Osteocyte (in vitro differentiated cells): ENCODE data around the gene TGM2. TPM values are rescaled to one million over a fixed set of nuclear protein-coding genes. Genes with fewer than 3 reads are reported as not detected.
A peak's percentile ranks its signal among the peaks of the same experiment; 100 is the strongest.

Experiments used
- DNase-seq: peaks from one replicate; pipeline ENCODE4 v3.0.0; 2021; ENCODE audit warnings: mixed read lengths; ENCODE audit not compliant: unreplicated experiment; ENCODE audit errors: extremely low spot score
- H3K27ac Mint-ChIP-seq: one replicate; pipeline ENCODE4 v1.8.0; 2021; ENCODE audit warnings: mild to moderate bottlenecking, mixed read lengths; ENCODE audit not compliant: unreplicated experiment
- H3K27me3 Mint-ChIP-seq: one replicate; pipeline ENCODE4 v1.8.0; 2021; ENCODE audit warnings: mixed read lengths; ENCODE audit not compliant: unreplicated experiment
- H3K36me3 Mint-ChIP-seq: one replicate; pipeline ENCODE4 v1.8.0; 2021; ENCODE audit warnings: mixed read lengths; ENCODE audit not compliant: unreplicated experiment
- H3K4me1 Mint-ChIP-seq: one replicate; pipeline ENCODE4 v1.8.0; 2021; ENCODE audit warnings: mixed read lengths; ENCODE audit not compliant: unreplicated experiment
- H3K4me3 Mint-ChIP-seq: one replicate; pipeline ENCODE4 v1.8.0; 2021; ENCODE audit warnings: mild to moderate bottlenecking, moderate library complexity, mixed read lengths; ENCODE audit not compliant: unreplicated experiment
- H3K9me3 Mint-ChIP-seq: one replicate; pipeline ENCODE4 v1.8.0; 2021; ENCODE audit warnings: mixed read lengths; ENCODE audit not compliant: unreplicated experiment
- total RNA-seq: library from RNA; stranded (reverse); gene quantifications from 2 replicates; pipeline ENCODE4 v1.2.1, GENCODE V29; 2021
- TF ChIP-seq, protein P1 (sequence below): fragments of 200-600 bp; sonication (generic); IDR thresholded peaks from 2 replicates; pipeline ENCODE4 v1.5.0; 2021; ENCODE audit warnings: antibody characterized with exemption, mild to moderate bottlenecking, moderate library complexity

Gene TGM2
- total RNA-seq, 1 donor from 2014 or later: 29.2 TPM

DNA sequence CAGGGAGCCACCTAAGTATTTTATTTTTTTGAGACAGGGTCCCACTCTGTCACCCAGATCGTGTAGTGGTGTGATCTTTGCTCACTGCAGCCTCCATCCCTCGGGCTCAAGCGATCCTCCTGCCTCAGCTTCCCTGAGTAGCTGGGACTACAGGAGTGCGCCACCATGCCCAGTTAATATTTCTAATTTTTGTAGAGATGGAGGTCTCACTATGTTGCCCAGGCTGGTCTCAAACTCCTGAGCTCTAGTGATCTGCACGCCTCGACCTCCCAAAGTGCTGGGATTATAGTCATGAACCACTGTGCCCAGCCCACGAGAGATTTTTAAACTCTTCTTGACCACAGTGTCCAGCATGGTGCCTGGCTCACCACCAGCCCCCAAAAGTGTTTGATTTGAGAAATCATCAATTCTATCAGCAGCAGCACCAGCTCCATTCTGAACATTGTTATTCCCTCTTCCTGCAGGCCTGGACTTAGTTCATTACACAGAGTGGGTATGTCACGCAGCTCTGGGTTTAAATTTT is 2.3 kb upstream of the TGM2 start:
- Mint-ChIP-seq H3K9me3 (no peaks in the 10 kb centered on the region), H3K27me3 (no peaks in the 10 kb centered on the region), H3K4me3 (no peak overlapping the region), H3K4me1 (peaks cover 66% of the 10 kb centered on the region), H3K36me3 (no peaks in the 10 kb centered on the region), H3K27ac (peak overlapping the region; percentile 60)
- TF ChIP-seq, protein P1, sequence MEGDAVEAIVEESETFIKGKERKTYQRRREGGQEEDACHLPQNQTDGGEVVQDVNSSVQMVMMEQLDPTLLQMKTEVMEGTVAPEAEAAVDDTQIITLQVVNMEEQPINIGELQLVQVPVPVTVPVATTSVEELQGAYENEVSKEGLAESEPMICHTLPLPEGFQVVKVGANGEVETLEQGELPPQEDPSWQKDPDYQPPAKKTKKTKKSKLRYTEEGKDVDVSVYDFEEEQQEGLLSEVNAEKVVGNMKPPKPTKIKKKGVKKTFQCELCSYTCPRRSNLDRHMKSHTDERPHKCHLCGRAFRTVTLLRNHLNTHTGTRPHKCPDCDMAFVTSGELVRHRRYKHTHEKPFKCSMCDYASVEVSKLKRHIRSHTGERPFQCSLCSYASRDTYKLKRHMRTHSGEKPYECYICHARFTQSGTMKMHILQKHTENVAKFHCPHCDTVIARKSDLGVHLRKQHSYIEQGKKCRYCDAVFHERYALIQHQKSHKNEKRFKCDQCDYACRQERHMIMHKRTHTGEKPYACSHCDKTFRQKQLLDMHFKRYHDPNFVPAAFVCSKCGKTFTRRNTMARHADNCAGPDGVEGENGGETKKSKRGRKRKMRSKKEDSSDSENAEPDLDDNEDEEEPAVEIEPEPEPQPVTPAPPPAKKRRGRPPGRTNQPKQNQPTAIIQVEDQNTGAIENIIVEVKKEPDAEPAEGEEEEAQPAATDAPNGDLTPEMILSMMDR: no peak
- DNase-seq: no peak

DNA sequence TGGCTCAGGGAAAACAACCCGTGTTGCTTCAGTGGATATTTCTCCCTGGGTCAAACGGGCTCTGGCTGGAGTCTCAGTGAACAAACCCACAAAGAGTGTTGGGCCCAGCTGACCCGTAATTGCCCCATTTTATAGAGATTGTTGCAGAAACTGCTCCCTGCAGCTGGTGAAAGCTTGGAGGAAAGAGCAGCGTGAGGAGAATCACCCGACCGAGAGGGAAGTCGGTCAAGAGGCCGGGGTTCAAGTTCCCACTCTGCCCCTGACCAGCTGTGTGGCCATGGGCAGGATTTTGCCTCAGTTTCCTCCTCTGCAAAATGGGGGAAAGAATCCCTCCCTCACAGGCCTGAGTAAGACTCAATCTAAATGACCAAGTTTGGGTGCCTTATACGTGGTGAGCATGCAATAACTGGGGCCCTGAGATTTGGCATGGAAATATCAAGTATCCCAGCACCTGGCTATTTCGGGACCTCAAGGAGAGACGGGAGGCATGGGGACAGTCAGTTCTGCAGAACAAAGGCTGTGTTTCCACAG is 1.7 kb upstream of the TGM2 start:
- Mint-ChIP-seq H3K27ac (peak overlapping the region; percentile 86), H3K9me3 (no peaks in the 10 kb centered on the region), H3K4me1 (peaks cover 60% of the 10 kb centered on the region), H3K4me3 (no peak overlapping the region), H3K36me3 (no peaks in the 10 kb centered on the region), H3K27me3 (no peaks in the 10 kb centered on the region)
- DNase-seq: no peak
- TF ChIP-seq, protein P1: no peak

DNA sequence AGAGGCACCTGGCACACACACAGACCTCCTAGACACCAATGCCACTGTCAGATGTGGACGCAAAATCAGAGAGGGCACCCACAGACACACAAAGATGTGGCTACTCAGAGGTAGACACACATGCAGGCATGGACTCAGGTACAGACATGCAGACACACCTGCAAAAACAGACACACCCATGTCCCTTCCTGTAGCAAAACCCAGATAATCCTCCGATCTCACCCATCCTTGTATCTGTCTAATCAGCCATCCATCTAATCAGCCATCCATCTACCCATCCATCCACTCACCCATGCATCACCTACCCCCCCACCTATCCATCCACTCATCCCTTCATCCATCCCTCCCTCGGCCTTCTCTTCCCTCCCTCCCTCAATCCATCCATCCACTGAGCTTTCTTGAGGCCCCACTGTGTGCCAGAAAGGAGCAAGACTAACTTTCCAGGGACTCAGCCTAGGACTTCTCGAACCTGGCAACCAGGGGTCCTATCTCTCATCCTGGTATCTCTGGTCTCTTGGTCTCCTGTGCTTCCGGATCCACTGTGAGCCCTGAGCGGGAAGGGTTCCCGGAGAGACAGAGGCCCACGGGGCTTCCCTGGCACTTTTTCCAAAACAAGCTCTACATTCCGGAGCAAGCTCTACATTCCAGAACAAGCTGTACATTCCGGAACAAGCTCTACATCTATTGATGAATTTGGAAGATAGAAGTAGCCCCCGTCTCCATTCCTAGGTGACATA is 1.1 kb upstream of the TGM2 start:
- TF ChIP-seq, protein P1: no peak
- no peaks in the 10 kb centered on the region for H3K36me3 Mint-ChIP-seq
- H3K27ac Mint-ChIP-seq: peak overlapping the region; percentile 86
- H3K4me1 Mint-ChIP-seq: peaks cover 54% of the 10 kb centered on the region
- no peak for DNase-seq
- H3K4me3 Mint-ChIP-seq: no peak overlapping the region
- no peaks in the 10 kb centered on the region for H3K9me3 Mint-ChIP-seq
- H3K27me3 Mint-ChIP-seq: no peaks in the 10 kb centered on the region

DNA sequence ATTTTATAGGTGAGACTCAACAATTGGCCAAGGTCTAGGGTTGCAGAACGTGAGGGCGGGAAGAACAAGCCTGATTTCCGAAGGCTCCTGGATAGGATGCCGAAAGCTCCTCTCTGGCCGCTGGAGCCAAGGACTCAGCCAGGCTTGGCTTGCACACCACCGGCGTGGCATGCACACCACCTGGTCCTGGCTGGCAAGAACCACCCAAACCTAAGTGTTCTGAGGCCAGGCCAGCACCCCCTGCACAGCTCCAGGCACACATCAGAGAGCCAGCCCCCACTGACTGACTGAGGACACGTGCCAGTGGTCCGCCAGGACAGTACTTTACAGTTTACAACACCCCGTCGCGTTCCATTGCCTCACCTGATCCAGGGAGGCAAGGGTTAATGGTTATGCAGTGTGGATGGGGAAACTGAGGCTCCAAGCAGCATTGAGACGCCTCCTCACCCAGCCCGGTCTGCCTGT is 414 bp downstream of the TGM2 start:
- Mint-ChIP-seq H3K36me3 (no peaks in the 10 kb centered on the region), H3K27me3 (no peaks in the 10 kb centered on the region), H3K4me3 (peak overlapping the region; percentile 50), H3K9me3 (no peaks in the 10 kb centered on the region), H3K4me1 (peaks cover 41% of the 10 kb centered on the region), H3K27ac (no peak overlapping the region)
- DNase-seq: no peak
- TF ChIP-seq, protein P1: no peak

DNA sequence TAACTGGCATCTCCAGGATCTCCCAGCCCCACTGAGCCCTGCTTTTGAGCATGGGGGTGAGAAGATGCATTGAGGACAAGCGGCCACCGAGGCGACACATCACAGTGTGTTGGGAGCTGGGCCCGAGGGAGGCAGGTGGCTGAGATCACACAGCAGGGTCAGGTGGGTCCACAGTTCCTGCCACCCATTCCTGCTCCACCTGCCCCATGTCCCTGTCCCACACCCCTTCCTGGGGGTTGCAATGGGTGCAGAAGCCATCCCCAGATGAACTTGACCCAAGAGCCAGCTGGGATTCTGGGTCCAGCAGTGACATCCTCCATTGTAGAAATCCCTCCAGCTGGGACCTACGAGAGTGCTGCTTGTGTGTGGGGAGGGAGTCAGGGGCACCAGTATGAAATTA is 1.0 kb downstream of the TGM2 start:
- Mint-ChIP-seq H3K4me3 (no peak overlapping the region), H3K9me3 (no peaks in the 10 kb centered on the region), H3K27me3 (no peaks in the 10 kb centered on the region), H3K4me1 (peaks cover 42% of the 10 kb centered on the region), H3K27ac (no peak overlapping the region), H3K36me3 (no peaks in the 10 kb centered on the region)
- no peak for DNase-seq
- TF ChIP-seq, protein P1: no peak
